ENCODE results near the gene PPFIBP2.

PPFIBP2 gene

GRCh38 chr11:7672960-7673723 lies 159.3 kb downstream of the PPFIBP2 start, which contains the start of gene CYB5R2:
TSS of gene CYB5R2 (minus strand) at chr11:7673500. CDS start at chr11:7672825, 675 bp downstream.
- peaks cover 5% of the 10 kb centered on the region for H3K4me1 ChIP-seq (ENCODE audit: insufficient read depth, poor library complexity, severe bottlenecking)
- H3K4me3 ChIP-seq (ENCODE audit: severe bottlenecking), result peak within 1 kb of the TSS; percentile 23
- ATAC-seq (ENCODE audit: low read depth), result peak; percentile 71
- TF ChIP-seq CTCF (IDR thresholded peaks at IDR 0.05; ENCODE audit: poor library complexity, severe bottlenecking), result no peak
- DNase-seq (ENCODE audit: low spot score), result no peak
- H3K36me3 ChIP-seq (ENCODE audit: low read depth), result no peaks in the 10 kb centered on the region
- H3K9me3 ChIP-seq (ENCODE audit: severe bottlenecking), result no peaks in the 10 kb centered on the region
- H3K27ac ChIP-seq (ENCODE audit: poor library complexity, severe bottlenecking), result no peak within 1 kb of the TSS
- no peaks in the 10 kb centered on the region for H3K27me3 ChIP-seq (ENCODE audit: insufficient read depth, poor library complexity, severe bottlenecking)

- ATAC-seq (ENCODE audit: low read depth), result no peak
- Histone ChIP-seq H3K4me1 (ENCODE audit: insufficient read depth, poor library complexity, severe bottlenecking) (peaks cover 5% of the 10 kb centered on the region), H3K36me3 (ENCODE audit: low read depth) (no peaks in the 10 kb centered on the region), H3K27ac (ENCODE audit: poor library complexity, severe bottlenecking) (no peak overlapping the region), H3K9me3 (ENCODE audit: severe bottlenecking) (no peaks in the 10 kb centered on the region), H3K27me3 (ENCODE audit: insufficient read depth, poor library complexity, severe bottlenecking) (no peaks in the 10 kb centered on the region), H3K4me3 (ENCODE audit: severe bottlenecking) (peak overlapping the region; percentile 23)
- no peak for DNase-seq (ENCODE audit: low spot score)
- TF ChIP-seq CTCF (IDR thresholded peaks at IDR 0.05; ENCODE audit: poor library complexity, severe bottlenecking), result no peak
Observed at GRCh38 chr11:7673724-7674434, 160.1 kb downstream of the PPFIBP2 start.

- Histone ChIP-seq H3K4me3 (ENCODE audit: severe bottlenecking) (no peak overlapping the region), H3K4me1 (ENCODE audit: insufficient read depth, poor library complexity, severe bottlenecking) (peaks cover 5% of the 10 kb centered on the region), H3K9me3 (ENCODE audit: severe bottlenecking) (no peaks in the 10 kb centered on the region), H3K36me3 (ENCODE audit: low read depth) (no peaks in the 10 kb centered on the region), H3K27ac (ENCODE audit: poor library complexity, severe bottlenecking) (no peak overlapping the region), H3K27me3 (ENCODE audit: insufficient read depth, poor library complexity, severe bottlenecking) (no peaks in the 10 kb centered on the region)
- no peak for DNase-seq (ENCODE audit: low spot score)
- no peak for ATAC-seq (ENCODE audit: low read depth)
- TF ChIP-seq CTCF (IDR thresholded peaks at IDR 0.05; ENCODE audit: poor library complexity, severe bottlenecking), result no peak
Observed at GRCh38 chr11:7675631-7676030, 161.8 kb downstream of the PPFIBP2 start.

- Histone ChIP-seq H3K27ac (ENCODE audit: poor library complexity, severe bottlenecking) (peak overlapping the region; percentile 48), H3K4me1 (ENCODE audit: insufficient read depth, poor library complexity, severe bottlenecking) (peaks cover 5% of the 10 kb centered on the region), H3K27me3 (ENCODE audit: insufficient read depth, poor library complexity, severe bottlenecking) (no peaks in the 10 kb centered on the region), H3K4me3 (ENCODE audit: severe bottlenecking) (no peak overlapping the region), H3K9me3 (ENCODE audit: severe bottlenecking) (no peaks in the 10 kb centered on the region), H3K36me3 (ENCODE audit: low read depth) (no peaks in the 10 kb centered on the region)
- no peak for TF ChIP-seq CTCF (IDR thresholded peaks at IDR 0.05; ENCODE audit: poor library complexity, severe bottlenecking)
- DNase-seq (ENCODE audit: low spot score), result no peak
- ATAC-seq (ENCODE audit: low read depth), result peak; percentile 74
Observed at GRCh38 chr11:7677071-7677470, 163.3 kb downstream of the PPFIBP2 start.

Measured in RWPE2 (cell line).